Neuronal stem cell (in vitro differentiated cells): ENCODE results near the gene EIF3F. TPM values are rescaled to one million over a fixed set of nuclear protein-coding genes. Genes with fewer than 3 reads are reported as not detected.

Source experiments
- DNase-seq: peaks from one replicate; pipeline ENCODE4 v3.0.0-alpha.2; 2013; ENCODE audit warnings: low spot score
- H2AFZ ChIP-seq: one replicate; pipeline ENCODE4 v1.6.1; 2013; ENCODE audit warnings: mild to moderate bottlenecking, low read length, inconsistent platforms
- H2AK5ac ChIP-seq: 2 replicates; pipeline ENCODE4 v1.6.1; 2013; ENCODE audit warnings: low read depth, mild to moderate bottlenecking, inconsistent platforms, low read length, moderate library complexity, mixed read lengths
- H2BK120ac ChIP-seq: 2 replicates; pipeline ENCODE4 v1.6.1; 2013; ENCODE audit warnings: low read depth, mild to moderate bottlenecking, inconsistent platforms, low read length, moderate library complexity, mixed read lengths
- H2BK12ac ChIP-seq: one replicate; pipeline ENCODE4 v1.6.1; 2013; ENCODE audit warnings: low read length, inconsistent platforms
- H2BK15ac ChIP-seq: 2 replicates; pipeline ENCODE4 v1.6.1; 2013; ENCODE audit warnings: mild to moderate bottlenecking, low read length, inconsistent platforms, mixed read lengths
- H2BK5ac ChIP-seq: one replicate; pipeline ENCODE4 v1.6.1; 2013; ENCODE audit warnings: inconsistent platforms, mild to moderate bottlenecking, low read length, moderate library complexity
- H3K14ac ChIP-seq: one replicate; pipeline ENCODE4 v1.6.1; 2013; ENCODE audit warnings: low read length, inconsistent platforms
- H3K18ac ChIP-seq: 2 replicates; pipeline ENCODE4 v1.6.1; 2013; ENCODE audit warnings: low read length, inconsistent platforms
- H3K23ac ChIP-seq: 2 replicates; pipeline ENCODE4 v1.6.1; 2013; ENCODE audit warnings: low read depth, mild to moderate bottlenecking, mixed read lengths, low read length, inconsistent platforms; ENCODE audit not compliant: poor library complexity
- H3K27ac ChIP-seq: replicated peaks from 3 replicates; pipeline ENCODE4 v1.5.1; 2013; ENCODE audit warnings: low read length, inconsistent platforms
- H3K27me3 ChIP-seq, 3 experiments: 2 replicates each; pipeline ENCODE4 v1.6.1; 2013; ENCODE audit warnings: low read length in 3 of 3, mild to moderate bottlenecking in 2 of 3, inconsistent platforms in 1 of 3, low read depth in 1 of 3, mixed read lengths in 1 of 3, moderate library complexity in 1 of 3; ENCODE audit not compliant: control insufficient read depth in 3 of 3, insufficient read depth in 3 of 3
- H3K36me3 ChIP-seq, 2 donors: replicated peaks in 1 of 2; 2 replicates each; pipeline ENCODE4 v1.6.1; 2013; ENCODE audit warnings: low read length in 2 of 2; ENCODE audit not compliant: control insufficient read depth in 2 of 2, insufficient read depth in 2 of 2
- H3K4ac ChIP-seq: 2 replicates; pipeline ENCODE4 v1.6.1; 2013; ENCODE audit warnings: inconsistent platforms, mild to moderate bottlenecking, low read length, moderate library complexity
- H3K4me1 ChIP-seq, 2 donors: 1 replicate in 1 of 2; 2 replicates in 1 of 2; pipeline ENCODE4 v1.6.1; 2013; ENCODE audit warnings: low read length in 2 of 2, low read depth in 1 of 2; ENCODE audit not compliant: control insufficient read depth in 2 of 2, insufficient read depth in 1 of 2
- H3K4me2 ChIP-seq: one replicate; pipeline ENCODE4 v1.6.1; 2013; ENCODE audit warnings: mild to moderate bottlenecking, low read length, inconsistent platforms; ENCODE audit not compliant: insufficient read depth, poor library complexity, severe bottlenecking
- H3K4me3 ChIP-seq, 2 donors: 2 replicates each; pipeline ENCODE4 v1.5.1; 2013; ENCODE audit warnings: low read length in 2 of 2, mild to moderate bottlenecking in 2 of 2, inconsistent platforms in 1 of 2, moderate library complexity in 1 of 2
- H3K79me1 ChIP-seq: one replicate; pipeline ENCODE4 v1.6.1; 2013; ENCODE audit warnings: low read depth, mild to moderate bottlenecking, inconsistent platforms, low read length, moderate library complexity
- H3K9ac ChIP-seq: one replicate; pipeline ENCODE4 v1.6.1; 2013; ENCODE audit warnings: mild to moderate bottlenecking, low read depth, low read length, inconsistent platforms; ENCODE audit not compliant: poor library complexity
- H3K9me3 ChIP-seq, 2 donors: replicated peaks in 1 of 2; 2 replicates each; pipeline versions ENCODE3 to v1.6.1; 2013; ENCODE audit warnings: low read length in 2 of 2, mild to moderate bottlenecking in 2 of 2, inconsistent platforms in 1 of 2, low read depth in 1 of 2, mixed read lengths in 1 of 2, moderate library complexity in 1 of 2; ENCODE audit not compliant: control insufficient read depth in 2 of 2, insufficient read depth in 1 of 2
- H4K8ac ChIP-seq: one replicate; pipeline ENCODE4 v1.6.1; 2013; ENCODE audit warnings: low read depth, mild to moderate bottlenecking, inconsistent platforms, low read length, moderate library complexity
- H4K91ac ChIP-seq: one replicate; pipeline ENCODE4 v1.6.1; 2013; ENCODE audit warnings: low read length, low read depth, mild to moderate bottlenecking, inconsistent platforms; ENCODE audit not compliant: poor library complexity
- WGBS, 2 donors: extraction: QIAGEN DNeasy Blood & Tissue Kit; methylation state at CpG; one replicate each; pipeline ENCODE4 v1.1.7; 2013; ENCODE audit warnings: missing lambda C conversion rate in 2 of 2, mixed read lengths in 1 of 2; ENCODE audit not compliant: insufficient read length in 2 of 2, insufficient replicate concordance in 1 of 2; ENCODE audit errors: extremely low coverage in 2 of 2; 5-methylcytosine and 5-hydroxymethylcytosine counted together
- polyA plus RNA-seq, 2 experiments: library from polyadenylated mRNA; stranded (reverse); fragments of 200-250 nt; gene quantifications; one replicate each; pipeline ENCODE4 v1.2.3, GENCODE V29; 2013

The EIF3F gene
- 844 TPM for polyA plus RNA-seq (2013, experiment 1 of 2)
- 868 TPM for polyA plus RNA-seq (2013, experiment 2 of 2)

GRCh38 chr11:7986768-7987559 is at the start of gene EIF3F:
Gene EIF3F (plus strand): TSS chr11:7987337. CDS start chr11:7987353, 16 bp downstream.
- H3K14ac ChIP-seq: no peak within 1 kb of the TSS
- peak; percentile 98 for DNase-seq
- no peak within 1 kb of the TSS for H2BK12ac ChIP-seq
- peak within 1 kb of the TSS; percentile 55 for H3K4me2 ChIP-seq
- no peak within 1 kb of the TSS for H2BK120ac ChIP-seq
- H2AK5ac ChIP-seq: no peak within 1 kb of the TSS
- peaks cover 4 to 33% of the 10 kb centered on the region in 2 donors for H3K36me3 ChIP-seq
- no peak within 1 kb of the TSS for H4K91ac ChIP-seq
- no peak within 1 kb of the TSS for H3K4ac ChIP-seq
- H3K79me1 ChIP-seq: no peaks in the 10 kb centered on the region
- H3K27ac ChIP-seq: no peak within 1 kb of the TSS
- no peak within 1 kb of the TSS for H3K23ac ChIP-seq
- H2BK15ac ChIP-seq: no peak within 1 kb of the TSS
- no peaks in the 10 kb centered on the region for H3K9me3 ChIP-seq
- H2AFZ ChIP-seq: peak within 1 kb of the TSS; percentile 94
- H3K18ac ChIP-seq: peak within 1 kb of the TSS; percentile 68
- H3K9ac ChIP-seq: peak within 1 kb of the TSS; percentile 67
- no peaks in the 10 kb centered on the region for H3K27me3 ChIP-seq
- peak within 1 kb of the TSS; percentile 89 for H4K8ac ChIP-seq
- H3K4me1 ChIP-seq: peaks cover 3 to 13% of the 10 kb centered on the region in 2 donors
- WGBS, 2 donors: no CpG with 5 or more reads among the region's 47 CpGs
- no peak within 1 kb of the TSS for H2BK5ac ChIP-seq
- peak within 1 kb of the TSS; percentile 90 to 93 for H3K4me3 ChIP-seq

- H2AK5ac ChIP-seq: no peak overlapping the region
- H2BK12ac ChIP-seq: no peak overlapping the region
- DNase-seq: no peak
- H2BK120ac ChIP-seq: no peak overlapping the region
- H2AFZ ChIP-seq: no peak overlapping the region
- no peak overlapping the region for H3K9ac ChIP-seq
- no peak overlapping the region for H3K14ac ChIP-seq
- no CpG with 5 or more reads among the region's 5 CpGs for WGBS, 2 donors
- no peaks in the 10 kb centered on the region for H3K36me3 ChIP-seq
- no peak overlapping the region for H2BK5ac ChIP-seq
- no peak overlapping the region for H3K4me3 ChIP-seq
- peaks cover 5 to 11% of the 10 kb centered on the region in 2 donors for H3K9me3 ChIP-seq
- no peaks in the 10 kb centered on the region for H3K4me1 ChIP-seq
- no peak overlapping the region for H4K91ac ChIP-seq
- H3K27ac ChIP-seq: no peak overlapping the region
- H4K8ac ChIP-seq: no peak overlapping the region
- no peak overlapping the region for H2BK15ac ChIP-seq
- no peaks in the 10 kb centered on the region for H3K79me1 ChIP-seq
- H3K4ac ChIP-seq: no peak overlapping the region
- H3K4me2 ChIP-seq: no peak overlapping the region
- H3K18ac ChIP-seq: no peak overlapping the region
- H3K27me3 ChIP-seq: peaks cover 0 to 21% (median 0%) of the 10 kb centered on the region in 3 experiments
- no peak overlapping the region for H3K23ac ChIP-seq
Observed at GRCh38 chr11:7941146-7941545, 46.0 kb upstream of the EIF3F start.

- Histone ChIP-seq H2BK120ac (no peak within 1 kb of the TSS), H4K91ac (no peak within 1 kb of the TSS), H3K18ac (no peak within 1 kb of the TSS), H3K23ac (no peak within 1 kb of the TSS), H2BK15ac (no peak within 1 kb of the TSS), H2BK5ac (no peak within 1 kb of the TSS), H3K36me3 (no peaks in the 10 kb centered on the region), H2AK5ac (no peak within 1 kb of the TSS), H3K4ac (no peak within 1 kb of the TSS), H3K79me1 (no peaks in the 10 kb centered on the region), H3K27ac (no peak within 1 kb of the TSS), H3K14ac (no peak within 1 kb of the TSS), H3K4me1 (no peaks in the 10 kb centered on the region), H2BK12ac (no peak within 1 kb of the TSS), H3K4me2 (no peak within 1 kb of the TSS), H4K8ac (no peak within 1 kb of the TSS), H3K9me3 (peaks cover 5 to 11% of the 10 kb centered on the region in 2 donors), H2AFZ (no peak within 1 kb of the TSS), H3K9ac (no peak within 1 kb of the TSS), H3K4me3 (no peak within 1 kb of the TSS), H3K27me3 (peaks cover 0 to 21% (median 0%) of the 10 kb centered on the region in 3 experiments)
- DNase-seq: no peak
- WGBS, 2 donors: no CpG with 5 or more reads among the region's 2 CpGs
Observed at GRCh38 chr11:7941608-7942007, 45.5 kb upstream of the EIF3F start, which contains the start of gene OR10A3. Gene OR10A3 (minus strand): TSS chr11:7941708. CDS start chr11:7939520, 2,188 bp downstream.

GRCh38 chr11:7944123-7944522 is 43.0 kb upstream of the EIF3F start:
- H2BK120ac ChIP-seq: no peak overlapping the region
- H3K27me3 ChIP-seq: peaks cover 0 to 29% (median 0%) of the 10 kb centered on the region in 3 experiments
- H3K9me3 ChIP-seq: peaks cover 5 to 11% of the 10 kb centered on the region in 2 donors
- no peak overlapping the region for H3K18ac ChIP-seq
- H3K9ac ChIP-seq: no peak overlapping the region
- H4K8ac ChIP-seq: no peak overlapping the region
- no peaks in the 10 kb centered on the region for H3K4me1 ChIP-seq
- H2AFZ ChIP-seq: no peak overlapping the region
- H3K4ac ChIP-seq: no peak overlapping the region
- H3K4me3 ChIP-seq: no peak overlapping the region
- no peak overlapping the region for H2BK12ac ChIP-seq
- no peak overlapping the region for H4K91ac ChIP-seq
- no peak overlapping the region for H3K27ac ChIP-seq
- DNase-seq: no peak
- WGBS, 2 donors: no CpG with 5 or more reads among the region's 2 CpGs
- no peak overlapping the region for H3K4me2 ChIP-seq
- no peaks in the 10 kb centered on the region for H3K36me3 ChIP-seq
- H2BK15ac ChIP-seq: no peak overlapping the region
- no peak overlapping the region for H3K23ac ChIP-seq
- H2AK5ac ChIP-seq: no peak overlapping the region
- no peak overlapping the region for H2BK5ac ChIP-seq
- no peaks in the 10 kb centered on the region for H3K79me1 ChIP-seq
- H3K14ac ChIP-seq: no peak overlapping the region
